ENCODE results near the gene ZNF578.
"Not testable (repeated sequence)": the region's sequence is repeated elsewhere in the genome, so short reads cannot be mapped to it uniquely, and the experiment has no call there.

Gene ZNF578

GRCh38 chr19:52453324-52454094 lies at the start of gene ZNF578:
TSS of gene ZNF578 (plus strand) at chr19:52453553. CDS start at chr19:52501846, 48,293 bp downstream.
- DNase-seq: no peak

- no peak for DNase-seq
Observed at GRCh38 chr19:52410276-52410675, 43.1 kb upstream of the ZNF578 start.

GRCh38 chr19:52415711-52416110 lies 37.6 kb upstream of the ZNF578 start:
- DNase-seq: no peak

GRCh38 chr19:52428937-52429336 lies 24.4 kb upstream of the ZNF578 start, which contains the start of gene ZNF534:
TSS of gene ZNF534 (plus strand) at chr19:52429148. CDS start at chr19:52431475, 2,327 bp downstream.
- DNase-seq: no peak

GRCh38 chr19:52442179-52442578 lies 11.2 kb upstream of the ZNF578 start:
- no peak for DNase-seq

- no peak for DNase-seq
Observed at GRCh38 chr19:52444506-52444905, 8.8 kb upstream of the ZNF578 start.

GRCh38 chr19:52451241-52451640 lies 2.1 kb upstream of the ZNF578 start:
- no peak for DNase-seq

- peak; percentile 5 to 10 for DNase-seq
Observed at GRCh38 chr19:52464798-52465470, 11.6 kb downstream of the ZNF578 start.

- no peak for DNase-seq
Observed at GRCh38 chr19:52473655-52474350, 20.4 kb downstream of the ZNF578 start.

GRCh38 chr19:52474351-52475127 lies 21.2 kb downstream of the ZNF578 start:
- no peak for DNase-seq

GRCh38 chr19:52484111-52484743 lies 30.9 kb downstream of the ZNF578 start:
- not testable (repeated sequence) for DNase-seq

- DNase-seq: not testable (repeated sequence)
Observed at GRCh38 chr19:52485064-52485463, 31.7 kb downstream of the ZNF578 start.

GRCh38 chr19:52485561-52486240 lies 32.3 kb downstream of the ZNF578 start:
- DNase-seq: not testable (repeated sequence)

GRCh38 chr19:52492201-52492993 lies 39.0 kb downstream of the ZNF578 start:
- DNase-seq: no peak

GRCh38 chr19:52492994-52493470 lies 39.7 kb downstream of the ZNF578 start:
- DNase-seq: no peak

- no peak for DNase-seq
Observed at GRCh38 chr19:52494518-52494917, 41.2 kb downstream of the ZNF578 start.

- no peak for DNase-seq
Observed at GRCh38 chr19:52498571-52498970, 45.2 kb downstream of the ZNF578 start.

- DNase-seq: not testable (repeated sequence)
Observed at GRCh38 chr19:52500474-52500873, 47.1 kb downstream of the ZNF578 start.

GRCh38 chr19:52500991-52501390 lies 47.6 kb downstream of the ZNF578 start:
- not testable (repeated sequence) for DNase-seq

- DNase-seq: no peak
Observed at GRCh38 chr19:52507266-52507665, 53.9 kb downstream of the ZNF578 start.

GRCh38 chr19:52516191-52516590 lies 62.8 kb downstream of the ZNF578 start:
- no peak for DNase-seq

Data from SHP77 (cell line).